GM23338 (cell line): ENCODE measurements around the gene PAIP2. TPM values are rescaled to one million over a fixed set of nuclear protein-coding genes. Genes with fewer than 3 reads are reported as not detected.
A peak's percentile ranks its signal among the peaks of the same experiment; 100 is the strongest.

Source experiments
- ATAC-seq: fragments of 200-7000 bp; cut with Tn5 transposase; 3 replicates; pipeline ENCODE4 v1.9.1; 2020
- DNase-seq: peaks from one replicate; pipeline ENCODE4 v3.0.0-alpha.2; 2015; ENCODE audit warnings: low spot score
- H2AFZ ChIP-seq: fragments of 200-600 bp; sonication (generic); 2 replicates; pipeline ENCODE4 v1.8.0; 2016; ENCODE audit warnings: antibody characterized with exemption, mild to moderate bottlenecking, moderate library complexity
- H3F3A ChIP-seq: fragments of 200-600 bp; sonication (generic); replicated peaks from 2 replicates; pipeline ENCODE4 v1.8.0; 2017; ENCODE audit warnings: antibody characterized with exemption, mixed run types, low read depth
- H3K27ac ChIP-seq: fragments of 200-600 bp; sonication (generic); 2 replicates; pipeline ENCODE4 v1.6.1; 2016; ENCODE audit warnings: low read depth
- H3K27me3 ChIP-seq: fragments of 200-600 bp; sonication (generic); 2 replicates; pipeline ENCODE4 v1.8.0; 2016; ENCODE audit warnings: mild to moderate bottlenecking, mixed run types, moderate library complexity; ENCODE audit not compliant: insufficient read depth
- H3K36me3 ChIP-seq: fragments of 200-600 bp; sonication (generic); 2 replicates; pipeline ENCODE4 v1.8.0; 2016; ENCODE audit warnings: mild to moderate bottlenecking; ENCODE audit not compliant: insufficient read depth
- H3K4me1 ChIP-seq: fragments of 200-600 bp; sonication (generic); 2 replicates; pipeline ENCODE4 v1.8.0; 2016; ENCODE audit warnings: mild to moderate bottlenecking, moderate library complexity; ENCODE audit not compliant: insufficient read depth
- H3K4me2 ChIP-seq: fragments of 200-600 bp; sonication (generic); 2 replicates; pipeline ENCODE4 v1.7.1; 2017; ENCODE audit warnings: mixed run types
- H3K4me3 ChIP-seq: fragments of 200-600 bp; sonication (generic); 2 replicates; pipeline ENCODE4 v1.6.1; 2016; ENCODE audit warnings: mixed run types
- H3K79me2 ChIP-seq: fragments of 200-600 bp; sonication (generic); replicated peaks from 2 replicates; pipeline ENCODE4 v1.8.0; 2017; ENCODE audit warnings: mild to moderate bottlenecking; ENCODE audit not compliant: insufficient read depth
- H3K9me2 ChIP-seq: fragments of 200-600 bp; sonication (generic); 2 replicates; pipeline ENCODE4 v1.8.0; 2017; ENCODE audit not compliant: insufficient read depth
- H4K20me1 ChIP-seq: fragments of 200-600 bp; sonication (generic); replicated peaks from 2 replicates; pipeline ENCODE4 v1.8.0; 2017; ENCODE audit warnings: mild to moderate bottlenecking; ENCODE audit not compliant: insufficient read depth
- H3K27ac Mint-ChIP-seq: 2 replicates; pipeline ENCODE4 v1.8.0; 2020; ENCODE audit warnings: inconsistent platforms, mild to moderate bottlenecking, moderate library complexity, mixed read lengths
- H3K27me3 Mint-ChIP-seq: 3 replicates; pipeline ENCODE4 v1.8.0; 2022; ENCODE audit warnings: low read depth, mild to moderate bottlenecking, moderate library complexity, mixed read lengths, inconsistent platforms; ENCODE audit not compliant: insufficient read depth, poor library complexity
- H3K36me3 Mint-ChIP-seq: 3 replicates; pipeline ENCODE4 v1.8.0; 2021; ENCODE audit warnings: low read depth, mild to moderate bottlenecking, inconsistent platforms, moderate library complexity, mixed read lengths
- H3K4me1 Mint-ChIP-seq: 3 replicates; pipeline ENCODE4 v1.8.0; 2020; ENCODE audit warnings: mild to moderate bottlenecking, inconsistent platforms, mixed read lengths
- H3K4me3 Mint-ChIP-seq: 3 replicates; pipeline ENCODE4 v1.8.0; 2021; ENCODE audit warnings: moderate library complexity, mild to moderate bottlenecking, inconsistent platforms, mixed read lengths
- H3K9me3 Mint-ChIP-seq: 3 replicates; pipeline ENCODE4 v1.8.0; 2020; ENCODE audit warnings: moderate library complexity, mild to moderate bottlenecking, inconsistent platforms, mixed read lengths
- CREB1 ChIP-seq: fragments of 250-450 bp; sonication (Bioruptor Pico); IDR thresholded peaks from 2 replicates; pipeline ENCODE4 v1.5.0; 2020; ENCODE audit warnings: low read depth, mild to moderate bottlenecking, moderate library complexity
- CTCF ChIP-seq, 2 experiments: fragments of 200-600 bp in 1 of 2; sonication (generic) in 1 of 2; conservative IDR thresholded peaks; 2 replicates each; pipeline versions ENCODE4 v1.5.1 to v1.6.1; 2016 to 2017; ENCODE audit warnings: antibody characterized with exemption in 2 of 2, low read depth in 2 of 2, mild to moderate bottlenecking in 2 of 2, moderate library complexity in 1 of 2
- EZH2 ChIP-seq: fragments of 200-600 bp; sonication (generic); IDR thresholded peaks from one replicate; pipeline ENCODE4 v1.8.0; 2017; ENCODE audit warnings: antibody characterized with exemption, mild to moderate bottlenecking, low read depth; ENCODE audit not compliant: unreplicated experiment
- EZH2phosphoT487 ChIP-seq: fragments of 200-600 bp; sonication (generic); IDR thresholded peaks from one replicate; pipeline ENCODE4 v1.8.1; 2018; ENCODE audit warnings: antibody characterized with exemption; ENCODE audit not compliant: unreplicated experiment
- JUNB ChIP-seq: IDR thresholded peaks from one replicate; pipeline ENCODE4 v1.6.1; 2016; ENCODE audit warnings: antibody characterized with exemption; ENCODE audit not compliant: unreplicated experiment
- NANOG ChIP-seq: IDR thresholded peaks from 2 replicates; pipeline ENCODE4 v1.6.1; 2016; ENCODE audit warnings: antibody characterized with exemption, borderline replicate concordance
- POLR2AphosphoS5 ChIP-seq: IDR thresholded peaks from 2 replicates; pipeline ENCODE4 v1.6.1; 2016; ENCODE audit warnings: antibody characterized with exemption, low read depth
- STAT1 ChIP-seq: IDR thresholded peaks from one replicate; pipeline ENCODE4 v1.6.1; 2016; ENCODE audit warnings: antibody characterized with exemption; ENCODE audit not compliant: unreplicated experiment
- ZNF114 ChIP-seq: fragments of 250-450 bp; sonication (Bioruptor Pico); IDR thresholded peaks from 2 replicates; pipeline ENCODE4 v1.5.0; 2020; ENCODE audit warnings: mild to moderate bottlenecking, moderate library complexity
- ZNF331 ChIP-seq: fragments of 250-450 bp; sonication (Bioruptor Pico); IDR thresholded peaks from 2 replicates; pipeline ENCODE4 v1.5.0; 2020; ENCODE audit warnings: low read depth, mild to moderate bottlenecking, moderate library complexity
- polyA plus RNA-seq: library from polyadenylated mRNA; unstranded; fragments of >200 nt; fragmentation: Nextera tagmentation; extraction: Ambion mirVana; gene quantifications from 2 replicates; pipeline ENCODE4 v1.2.1, GENCODE V29; 2016
- total RNA-seq: library from RNA; depleted of rRNA; stranded (reverse); fragments of >200 nt; shearing (Covaris generic); gene quantifications from 2 replicates; pipeline ENCODE4 v1.2.3, GENCODE V29; 2014
- TF ChIP-seq, protein P1 (sequence below): fragments of 250-450 bp; sonication (Bioruptor Pico); IDR thresholded peaks from 2 replicates; pipeline ENCODE4 v1.5.0; 2020; ENCODE audit warnings: mild to moderate bottlenecking, moderate library complexity
- TF ChIP-seq, protein P2 (sequence below): IDR thresholded peaks from one replicate; pipeline ENCODE4 v1.6.1; 2018; ENCODE audit warnings: antibody characterized with exemption; ENCODE audit not compliant: unreplicated experiment
- TF ChIP-seq, protein P3 (sequence below): IDR thresholded peaks from 2 replicates; pipeline ENCODE4 v1.6.1; 2016; ENCODE audit warnings: antibody characterized with exemption

The PAIP2 gene
- total and polyA plus RNA-seq, 2 experiments from 2014 or later, result 132 to 277 TPM

GRCh38 chr5:139378941-139379361 is 37.3 kb downstream of the PAIP2 start:
- no peaks in the 10 kb centered on the region; the same call in 1 of the 2 replicates for H4K20me1 ChIP-seq
- Mint-ChIP-seq H3K27ac (no peak overlapping the region), H3K36me3 (peaks cover 2% of the 10 kb centered on the region; the same call in 1 of the 3 replicates), H3K9me3 (no peaks in the 10 kb centered on the region), H3K4me1 (peaks cover 10% of the 10 kb centered on the region; the same call in 2 of the 3 replicates), H3K4me3 (no peak overlapping the region), H3K27me3 (peaks cover 8% of the 10 kb centered on the region)
- ATAC-seq (no peak), DNase-seq (no peak)
- H3K27ac ChIP-seq, result no peak overlapping the region
- TF ChIP-seq CREB1 (CRISPR knock-in tag) (no peak), JUNB (no peak), EZH2phosphoT487 (no peak), STAT1 (no peak), ZNF114 (CRISPR knock-in tag) (no peak), ZNF331 (CRISPR knock-in tag) (no peak), EZH2 (no peak), NANOG (no peak), CTCF (conservative IDR thresholded peaks at IDR 0.05; ENCODE audit: low read depth in 2 of 2) (no peak), POLR2AphosphoS5 (no peak)
- TF ChIP-seq, protein P1, sequence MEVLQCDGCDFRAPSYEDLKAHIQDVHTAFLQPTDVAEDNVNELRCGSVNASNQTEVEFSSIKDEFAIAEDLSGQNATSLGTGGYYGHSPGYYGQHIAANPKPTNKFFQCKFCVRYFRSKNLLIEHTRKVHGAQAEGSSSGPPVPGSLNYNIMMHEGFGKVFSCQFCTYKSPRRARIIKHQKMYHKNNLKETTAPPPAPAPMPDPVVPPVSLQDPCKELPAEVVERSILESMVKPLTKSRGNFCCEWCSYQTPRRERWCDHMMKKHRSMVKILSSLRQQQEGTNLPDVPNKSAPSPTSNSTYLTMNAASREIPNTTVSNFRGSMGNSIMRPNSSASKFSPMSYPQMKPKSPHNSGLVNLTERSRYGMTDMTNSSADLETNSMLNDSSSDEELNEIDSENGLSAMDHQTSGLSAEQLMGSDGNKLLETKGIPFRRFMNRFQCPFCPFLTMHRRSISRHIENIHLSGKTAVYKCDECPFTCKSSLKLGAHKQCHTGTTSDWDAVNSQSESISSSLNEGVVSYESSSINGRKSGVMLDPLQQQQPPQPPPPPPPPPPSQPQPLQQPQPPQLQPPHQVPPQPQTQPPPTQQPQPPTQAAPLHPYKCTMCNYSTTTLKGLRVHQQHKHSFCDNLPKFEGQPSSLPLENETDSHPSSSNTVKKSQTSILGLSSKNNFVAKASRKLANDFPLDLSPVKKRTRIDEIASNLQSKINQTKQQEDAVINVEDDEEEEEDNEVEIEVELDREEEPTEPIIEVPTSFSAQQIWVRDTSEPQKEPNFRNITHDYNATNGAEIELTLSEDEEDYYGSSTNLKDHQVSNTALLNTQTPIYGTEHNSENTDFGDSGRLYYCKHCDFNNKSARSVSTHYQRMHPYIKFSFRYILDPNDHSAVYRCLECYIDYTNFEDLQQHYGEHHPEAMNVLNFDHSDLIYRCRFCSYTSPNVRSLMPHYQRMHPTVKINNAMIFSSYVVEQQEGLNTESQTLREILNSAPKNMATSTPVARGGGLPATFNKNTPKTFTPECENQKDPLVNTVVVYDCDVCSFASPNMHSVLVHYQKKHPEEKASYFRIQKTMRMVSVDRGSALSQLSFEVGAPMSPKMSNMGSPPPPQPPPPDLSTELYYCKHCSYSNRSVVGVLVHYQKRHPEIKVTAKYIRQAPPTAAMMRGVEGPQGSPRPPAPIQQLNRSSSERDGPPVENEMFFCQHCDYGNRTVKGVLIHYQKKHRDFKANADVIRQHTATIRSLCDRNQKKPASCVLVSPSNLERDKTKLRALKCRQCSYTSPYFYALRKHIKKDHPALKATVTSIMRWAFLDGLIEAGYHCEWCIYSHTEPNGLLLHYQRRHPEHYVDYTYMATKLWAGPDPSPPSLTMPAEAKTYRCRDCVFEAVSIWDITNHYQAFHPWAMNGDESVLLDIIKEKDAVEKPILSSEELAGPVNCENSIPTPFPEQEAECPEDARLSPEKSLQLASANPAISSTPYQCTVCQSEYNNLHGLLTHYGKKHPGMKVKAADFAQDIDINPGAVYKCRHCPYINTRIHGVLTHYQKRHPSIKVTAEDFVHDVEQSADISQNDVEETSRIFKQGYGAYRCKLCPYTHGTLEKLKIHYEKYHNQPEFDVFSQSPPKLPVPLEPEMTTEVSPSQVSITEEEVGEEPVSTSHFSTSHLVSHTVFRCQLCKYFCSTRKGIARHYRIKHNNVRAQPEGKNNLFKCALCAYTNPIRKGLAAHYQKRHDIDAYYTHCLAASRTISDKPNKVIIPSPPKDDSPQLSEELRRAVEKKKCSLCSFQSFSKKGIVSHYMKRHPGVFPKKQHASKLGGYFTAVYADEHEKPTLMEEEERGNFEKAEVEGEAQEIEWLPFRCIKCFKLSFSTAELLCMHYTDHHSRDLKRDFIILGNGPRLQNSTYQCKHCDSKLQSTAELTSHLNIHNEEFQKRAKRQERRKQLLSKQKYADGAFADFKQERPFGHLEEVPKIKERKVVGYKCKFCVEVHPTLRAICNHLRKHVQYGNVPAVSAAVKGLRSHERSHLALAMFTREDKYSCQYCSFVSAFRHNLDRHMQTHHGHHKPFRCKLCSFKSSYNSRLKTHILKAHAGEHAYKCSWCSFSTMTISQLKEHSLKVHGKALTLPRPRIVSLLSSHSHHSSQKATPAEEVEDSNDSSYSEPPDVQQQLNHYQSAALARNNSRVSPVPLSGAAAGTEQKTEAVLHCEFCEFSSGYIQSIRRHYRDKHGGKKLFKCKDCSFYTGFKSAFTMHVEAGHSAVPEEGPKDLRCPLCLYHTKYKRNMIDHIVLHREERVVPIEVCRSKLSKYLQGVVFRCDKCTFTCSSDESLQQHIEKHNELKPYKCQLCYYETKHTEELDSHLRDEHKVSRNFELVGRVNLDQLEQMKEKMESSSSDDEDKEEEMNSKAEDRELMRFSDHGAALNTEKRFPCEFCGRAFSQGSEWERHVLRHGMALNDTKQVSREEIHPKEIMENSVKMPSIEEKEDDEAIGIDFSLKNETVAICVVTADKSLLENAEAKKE (CRISPR knock-in tag), result no peak
- TF ChIP-seq, protein P2, sequence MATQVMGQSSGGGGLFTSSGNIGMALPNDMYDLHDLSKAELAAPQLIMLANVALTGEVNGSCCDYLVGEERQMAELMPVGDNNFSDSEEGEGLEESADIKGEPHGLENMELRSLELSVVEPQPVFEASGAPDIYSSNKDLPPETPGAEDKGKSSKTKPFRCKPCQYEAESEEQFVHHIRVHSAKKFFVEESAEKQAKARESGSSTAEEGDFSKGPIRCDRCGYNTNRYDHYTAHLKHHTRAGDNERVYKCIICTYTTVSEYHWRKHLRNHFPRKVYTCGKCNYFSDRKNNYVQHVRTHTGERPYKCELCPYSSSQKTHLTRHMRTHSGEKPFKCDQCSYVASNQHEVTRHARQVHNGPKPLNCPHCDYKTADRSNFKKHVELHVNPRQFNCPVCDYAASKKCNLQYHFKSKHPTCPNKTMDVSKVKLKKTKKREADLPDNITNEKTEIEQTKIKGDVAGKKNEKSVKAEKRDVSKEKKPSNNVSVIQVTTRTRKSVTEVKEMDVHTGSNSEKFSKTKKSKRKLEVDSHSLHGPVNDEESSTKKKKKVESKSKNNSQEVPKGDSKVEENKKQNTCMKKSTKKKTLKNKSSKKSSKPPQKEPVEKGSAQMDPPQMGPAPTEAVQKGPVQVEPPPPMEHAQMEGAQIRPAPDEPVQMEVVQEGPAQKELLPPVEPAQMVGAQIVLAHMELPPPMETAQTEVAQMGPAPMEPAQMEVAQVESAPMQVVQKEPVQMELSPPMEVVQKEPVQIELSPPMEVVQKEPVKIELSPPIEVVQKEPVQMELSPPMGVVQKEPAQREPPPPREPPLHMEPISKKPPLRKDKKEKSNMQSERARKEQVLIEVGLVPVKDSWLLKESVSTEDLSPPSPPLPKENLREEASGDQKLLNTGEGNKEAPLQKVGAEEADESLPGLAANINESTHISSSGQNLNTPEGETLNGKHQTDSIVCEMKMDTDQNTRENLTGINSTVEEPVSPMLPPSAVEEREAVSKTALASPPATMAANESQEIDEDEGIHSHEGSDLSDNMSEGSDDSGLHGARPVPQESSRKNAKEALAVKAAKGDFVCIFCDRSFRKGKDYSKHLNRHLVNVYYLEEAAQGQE, result no peak
- TF ChIP-seq, protein P3, sequence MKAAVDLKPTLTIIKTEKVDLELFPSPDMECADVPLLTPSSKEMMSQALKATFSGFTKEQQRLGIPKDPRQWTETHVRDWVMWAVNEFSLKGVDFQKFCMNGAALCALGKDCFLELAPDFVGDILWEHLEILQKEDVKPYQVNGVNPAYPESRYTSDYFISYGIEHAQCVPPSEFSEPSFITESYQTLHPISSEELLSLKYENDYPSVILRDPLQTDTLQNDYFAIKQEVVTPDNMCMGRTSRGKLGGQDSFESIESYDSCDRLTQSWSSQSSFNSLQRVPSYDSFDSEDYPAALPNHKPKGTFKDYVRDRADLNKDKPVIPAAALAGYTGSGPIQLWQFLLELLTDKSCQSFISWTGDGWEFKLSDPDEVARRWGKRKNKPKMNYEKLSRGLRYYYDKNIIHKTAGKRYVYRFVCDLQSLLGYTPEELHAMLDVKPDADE, result no peak
- no peaks in the 10 kb centered on the region for H3K79me2 ChIP-seq
- peak overlapping the region; percentile 71; the same call in 1 of the 2 replicates for H3K4me2 ChIP-seq
- H3K36me3 ChIP-seq, result no peaks in the 10 kb centered on the region
- H3K4me1 ChIP-seq, result peaks cover 4% of the 10 kb centered on the region; the same call in 1 of the 2 replicates
- no peak overlapping the region for H2AFZ ChIP-seq
- no peaks in the 10 kb centered on the region for H3K9me2 ChIP-seq
- no peaks in the 10 kb centered on the region for H3K27me3 ChIP-seq
- 0 out of 2 replicates have a peak overlapping the region, but pooled peaks have one; percentile 35 for H3K4me3 ChIP-seq
- H3F3A ChIP-seq, result no peaks in the 10 kb centered on the region; the same call in 1 of the 2 replicates
